OCI-LY7 (cell line): ENCODE data around the gene AKT3. TPM values are rescaled to one million over a fixed set of nuclear protein-coding genes. Genes with fewer than 3 reads are reported as not detected.

Experiments
- BruUV-seq: library from RNA; stranded (reverse); fragments of 400-500 nt; replicated peaks from 2 replicates; lab custom pipeline; 2021; lab: Mats Ljungman, UMichigan
- CTCF ChIA-PET: fragments of 300-600 bp; sonication (Branson Sonifier 250); formaldehyde crosslinking; loops from one replicate; lab custom pipeline; 2022; ENCODE audit warnings: antibody characterized with exemption; ENCODE audit not compliant: unreplicated experiment; lab: Charles Lee
- POLR2A ChIA-PET: fragments of 300-600 bp; sonication (Branson Sonifier 250); formaldehyde crosslinking; loops from one replicate; lab custom pipeline; 2022; ENCODE audit warnings: antibody characterized with exemption; lab: Charles Lee
- DNase-seq: peaks from one replicate; pipeline ENCODE4 v3.0.0-alpha.2; 2015; ENCODE audit warnings: low spot score
- H2AFZ ChIP-seq: fragments of 200-600 bp; sonication (generic), shearing (Covaris generic); 2 replicates; pipeline ENCODE4 v1.6.1; 2014; ENCODE audit warnings: mild to moderate bottlenecking, antibody characterized with exemption, low read length, moderate library complexity
- H3K27ac ChIP-seq: fragments of 200-600 bp; sonication (generic); 2 replicates; pipeline ENCODE4 v1.5.1; 2014; ENCODE audit warnings: mixed run types, low read depth, mild to moderate bottlenecking, moderate library complexity, low read length, inconsistent platforms; ENCODE audit not compliant: poor library complexity, severe bottlenecking
- H3K36me3 ChIP-seq: fragments of 200-600 bp; sonication (generic); 2 replicates; pipeline ENCODE4 v1.6.1; 2014; ENCODE audit warnings: mild to moderate bottlenecking, antibody characterized with exemption, low read length, moderate library complexity, mixed read lengths; ENCODE audit not compliant: insufficient read depth
- H3K4me1 ChIP-seq: fragments of 200-600 bp; sonication (generic); 2 replicates; pipeline ENCODE4 v1.5.1; 2014; ENCODE audit warnings: mild to moderate bottlenecking, low read length; ENCODE audit not compliant: insufficient read depth, poor library complexity, severe bottlenecking
- H3K4me2 ChIP-seq: fragments of 200-600 bp; sonication (generic); 2 replicates; pipeline ENCODE4 v1.6.1; 2014; ENCODE audit warnings: mild to moderate bottlenecking, low read length
- H3K4me3 ChIP-seq: fragments of 200-600 bp; sonication (generic); 2 replicates; pipeline ENCODE4 v1.5.1; 2014; ENCODE audit warnings: mild to moderate bottlenecking, low read depth, low read length; ENCODE audit not compliant: poor library complexity, severe bottlenecking
- H3K79me2 ChIP-seq: fragments of 200-600 bp; sonication (generic); 2 replicates; pipeline ENCODE4 v1.6.1; 2016; ENCODE audit warnings: low read depth, mild to moderate bottlenecking, low read length, moderate library complexity, mixed read lengths; ENCODE audit not compliant: insufficient read depth
- H3K9me2 ChIP-seq: fragments of 200-600 bp; sonication (generic); 2 replicates; pipeline ENCODE4 v1.6.1; 2016; ENCODE audit warnings: mild to moderate bottlenecking, low read length, mixed read lengths; ENCODE audit not compliant: insufficient read depth
- H3K9me3 ChIP-seq: fragments of 200-600 bp; sonication (generic); 2 replicates; pipeline ENCODE4 v1.6.1; 2014; ENCODE audit warnings: mild to moderate bottlenecking, mixed run types, low read length, mixed read lengths
- H4K20me1 ChIP-seq: fragments of 200-600 bp; sonication (generic); 2 replicates; pipeline ENCODE4 v1.6.1; 2014; ENCODE audit warnings: mild to moderate bottlenecking, antibody characterized with exemption, low read length, moderate library complexity, mixed read lengths; ENCODE audit not compliant: insufficient read depth
- CTCF ChIP-seq: fragments of 200-600 bp; sonication (generic); conservative IDR thresholded peaks from 2 replicates; pipeline ENCODE4 v1.5.1; 2014; ENCODE audit warnings: mild to moderate bottlenecking, antibody characterized with exemption, low read length, moderate library complexity, mixed read lengths
- EZH2phosphoT487 ChIP-seq: fragments of 200-600 bp; sonication (generic); IDR thresholded peaks from 2 replicates; pipeline ENCODE4 v1.6.1; 2018; ENCODE audit warnings: low read depth, borderline replicate concordance, mild to moderate bottlenecking, mixed run types, antibody characterized with exemption, low read length, moderate library complexity, mixed read lengths
- intact Hi-C: fragments of 100-400 bp; cut with micrococcal nuclease; formaldehyde crosslinking; loops from one replicate; pipeline ENCODE4 v1.10.0; 2022; ENCODE audit not compliant: unreplicated experiment
- total RNA-seq, 2 experiments: library from RNA; depleted of rRNA in 1 of 2; stranded (reverse); fragments of >200 nt in 1 of 2; shearing (Covaris generic) in 1 of 2; gene quantifications; 2 replicates each; pipeline ENCODE4 v1.2.3, GENCODE V29; 2014 to 2022

Gene AKT3
- total RNA-seq, 2 experiments from 2014 or later: 0.29 TPM; not detected in 1

DNA sequence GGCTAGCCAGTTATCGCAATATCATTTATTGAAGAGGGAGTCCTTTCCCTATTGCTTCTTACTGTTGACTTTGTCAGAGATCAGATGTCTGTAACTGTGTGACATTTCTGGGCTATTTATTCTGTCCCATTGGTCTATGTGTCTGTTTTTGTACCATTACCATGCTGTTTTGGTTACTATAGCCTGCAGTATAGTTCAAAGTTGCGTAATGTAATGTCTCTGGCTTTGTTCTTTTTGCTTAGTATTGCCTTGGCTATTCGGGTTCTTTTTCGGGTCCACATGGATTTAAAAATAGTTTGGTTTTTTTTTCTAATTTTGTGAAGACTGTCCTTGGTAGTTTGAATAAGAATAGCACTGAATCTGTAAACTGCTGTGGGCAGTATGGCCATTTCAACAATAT lies 320.5 kb downstream of the AKT3 start:
- H3K4me3 ChIP-seq: no peak overlapping the region
- no peaks in the 10 kb centered on the region for H3K4me1 ChIP-seq
- H2AFZ ChIP-seq: no peak overlapping the region
- no peak for DNase-seq
- H3K9me3 ChIP-seq: no peaks in the 10 kb centered on the region
- ChIA-PET POLR2A (interaction anchor here (0.5 kb wide), 1 partner anchor 1515 kb away, joined by 4 read pairs; no protein-coding TSS in a partner anchor), CTCF (no interaction called here)
- no peaks in the 10 kb centered on the region for H3K36me3 ChIP-seq
- intact Hi-C loops: no loop called here
- H4K20me1 ChIP-seq: no peaks in the 10 kb centered on the region
- no peaks in the 10 kb centered on the region for H3K9me2 ChIP-seq
- no peak for TF ChIP-seq EZH2phosphoT487
- no peak for TF ChIP-seq CTCF
- no TSS peak for BruUV-seq
- no peak overlapping the region for H3K4me2 ChIP-seq
- H3K27ac ChIP-seq: no peak overlapping the region
- H3K79me2 ChIP-seq: no peaks in the 10 kb centered on the region

GRCh38 chr1:243528459-243529121 lies 321.5 kb downstream of the AKT3 start:
- no TSS peak for BruUV-seq
- Histone ChIP-seq H3K4me1 (no peaks in the 10 kb centered on the region), H3K4me2 (no peak overlapping the region), H3K36me3 (no peaks in the 10 kb centered on the region), H3K9me2 (no peaks in the 10 kb centered on the region), H3K79me2 (no peaks in the 10 kb centered on the region), H3K27ac (no peak overlapping the region), H2AFZ (no peak overlapping the region), H4K20me1 (no peaks in the 10 kb centered on the region), H3K4me3 (no peak overlapping the region), H3K9me3 (no peaks in the 10 kb centered on the region)
- TF ChIP-seq EZH2phosphoT487 (no peak), CTCF (no peak)
- DNase-seq: no peak
- intact Hi-C loops: no loop called here
- ChIA-PET CTCF (no interaction called here), POLR2A (interaction anchor here (0.6 kb wide), 1 partner anchor 1287 kb away, joined by 3 read pairs; no protein-coding TSS in a partner anchor)

- Histone ChIP-seq H2AFZ (no peak overlapping the region), H4K20me1 (no peaks in the 10 kb centered on the region), H3K4me1 (no peaks in the 10 kb centered on the region), H3K36me3 (no peaks in the 10 kb centered on the region), H3K4me2 (no peak overlapping the region), H3K4me3 (no peak overlapping the region), H3K9me2 (no peaks in the 10 kb centered on the region), H3K79me2 (no peaks in the 10 kb centered on the region), H3K27ac (no peak overlapping the region), H3K9me3 (no peaks in the 10 kb centered on the region)
- BruUV-seq: no TSS peak
- DNase-seq: no peak
- TF ChIP-seq CTCF (no peak), EZH2phosphoT487 (no peak)
- POLR2A ChIA-PET: interaction anchor here (0.6 kb wide), 1 partner anchor 43 kb away, joined by 5 read pairs; no protein-coding TSS in a partner anchor
- CTCF ChIA-PET: no interaction called here
- intact Hi-C loops: no loop called here
Measured at GRCh38 chr1:243526180-243526579, 323.9 kb downstream of the AKT3 start.
